HepG2 (cell line): ENCODE data around the gene SEL1L2. TPM values are rescaled to one million over a fixed set of nuclear protein-coding genes. Genes with fewer than 3 reads are reported as not detected.

Source experiments
- ARNT2 ChIP-seq: sonication (generic); formaldehyde crosslinking; IDR thresholded peaks from 2 replicates; pipeline ENCODE4 v1.8.0; 2022; ENCODE audit warnings: mild to moderate bottlenecking, low read depth, missing genetic modification reagents, moderate library complexity
- CBX1 ChIP-seq: IDR thresholded peaks from one replicate; pipeline ENCODE4 v1.6.1; 2016; ENCODE audit warnings: antibody characterized with exemption, low read depth
- DRAP1 ChIP-seq: IDR thresholded peaks from 2 replicates; pipeline ENCODE4 v1.6.1; 2016; ENCODE audit warnings: missing genetic modification reagents, missing compliant biosample characterization
- E2F5 ChIP-seq: sonication (generic); formaldehyde crosslinking; conservative IDR thresholded peaks from 2 replicates; pipeline ENCODE4 v1.4.0; 2020; ENCODE audit warnings: missing genetic modification reagents
- HDAC1 ChIP-seq: sonication (generic); formaldehyde crosslinking; IDR thresholded peaks from 2 replicates; pipeline ENCODE4 v1.5.1; 2020; ENCODE audit warnings: mild to moderate bottlenecking, missing genetic modification reagents
- HIVEP1 ChIP-seq: sonication (generic); formaldehyde crosslinking; IDR thresholded peaks from 2 replicates; pipeline ENCODE4 v1.4.0; 2020; ENCODE audit warnings: mild to moderate bottlenecking, missing genetic modification reagents
- KAT7 ChIP-seq: IDR thresholded peaks from 2 replicates; pipeline ENCODE4 v1.6.1; 2018; ENCODE audit warnings: borderline replicate concordance, missing compliant biosample characterization
- KMT2A ChIP-seq: sonication (generic); formaldehyde crosslinking; IDR thresholded peaks from 2 replicates; pipeline ENCODE4 v1.4.0; 2020; ENCODE audit warnings: missing genetic modification reagents
- MAF1 ChIP-seq: sonication (generic); formaldehyde crosslinking; IDR thresholded peaks from 2 replicates; pipeline ENCODE4 v1.5.0; 2020; ENCODE audit warnings: missing genetic modification reagents, borderline replicate concordance
- MAX ChIP-seq: IDR thresholded peaks from 2 replicates; pipeline ENCODE4 v1.6.1; 2012; ENCODE audit warnings: inconsistent platforms
- MNT ChIP-seq: fragments of 450-650 bp; IDR thresholded peaks from 2 replicates; pipeline ENCODE4 v1.6.1; 2016
- NR3C1 ChIP-seq: sonication (generic); formaldehyde crosslinking; IDR thresholded peaks from 2 replicates; pipeline ENCODE4 v1.4.0; 2020; ENCODE audit warnings: missing genetic modification reagents
- SP2 ChIP-seq: sonication (generic); formaldehyde crosslinking; IDR thresholded peaks from 2 replicates; pipeline ENCODE4 v1.5.1; 2020; ENCODE audit warnings: mild to moderate bottlenecking, missing genetic modification reagents
- TFDP1 ChIP-seq: IDR thresholded peaks from 2 replicates; pipeline ENCODE4 v1.6.1; 2016; ENCODE audit warnings: missing compliant biosample characterization, missing genetic modification reagents, borderline replicate concordance
- TOPORS ChIP-seq: sonication (generic); formaldehyde crosslinking; IDR thresholded peaks from 2 replicates; pipeline ENCODE4 v1.8.0; 2023; ENCODE audit warnings: mild to moderate bottlenecking, missing genetic modification reagents
- U2AF2 ChIP-seq: fragments of 200-400 bp; formaldehyde crosslinking; IDR thresholded peaks from 2 replicates; pipeline ENCODE4 v1.6.1; 2017; ENCODE audit warnings: low read depth, mild to moderate bottlenecking, low read length
- UBTF ChIP-seq: sonication (generic); formaldehyde crosslinking; IDR thresholded peaks from 2 replicates; pipeline ENCODE4 v1.4.0; 2020; ENCODE audit warnings: mild to moderate bottlenecking, missing genetic modification reagents
- ZNF138 ChIP-seq: sonication (generic); formaldehyde crosslinking; IDR thresholded peaks from 2 replicates; pipeline ENCODE4 v1.5.0; 2020; ENCODE audit warnings: mild to moderate bottlenecking, low read depth, missing genetic modification reagents
- ZNF30 ChIP-seq: sonication (generic); formaldehyde crosslinking; IDR thresholded peaks from 2 replicates; pipeline ENCODE4 v1.5.0; 2020; ENCODE audit warnings: mild to moderate bottlenecking, missing genetic modification reagents
- ZNF383 ChIP-seq: sonication (generic); formaldehyde crosslinking; IDR thresholded peaks from 2 replicates; pipeline ENCODE4 v1.4.0; 2020; ENCODE audit warnings: missing genetic modification reagents, mild to moderate bottlenecking, borderline replicate concordance
- ZNF563 ChIP-seq: sonication (generic); formaldehyde crosslinking; IDR thresholded peaks from 2 replicates; pipeline ENCODE4 v1.8.0; 2022; ENCODE audit warnings: mild to moderate bottlenecking, moderate library complexity, missing genetic modification reagents
- ZNF607 ChIP-seq: sonication (generic); formaldehyde crosslinking; IDR thresholded peaks from 2 replicates; pipeline ENCODE4 v1.5.1; 2020; ENCODE audit warnings: missing genetic modification reagents, mild to moderate bottlenecking, borderline replicate concordance
- ZNF703 ChIP-seq: sonication (generic); formaldehyde crosslinking; IDR thresholded peaks from 2 replicates; pipeline ENCODE4 v1.5.1; 2020; ENCODE audit warnings: missing genetic modification reagents, mild to moderate bottlenecking, moderate library complexity, borderline replicate concordance
- ZNF768 ChIP-seq: sonication (generic); formaldehyde crosslinking; IDR thresholded peaks from 2 replicates; pipeline ENCODE4 v1.4.0; 2020; ENCODE audit warnings: missing genetic modification reagents
- ZNF788 ChIP-seq: sonication (generic); formaldehyde crosslinking; IDR thresholded peaks from 2 replicates; pipeline ENCODE4 v1.5.0; 2020; ENCODE audit warnings: mild to moderate bottlenecking, missing genetic modification reagents, borderline replicate concordance
- ZSCAN31 ChIP-seq: sonication (generic); formaldehyde crosslinking; IDR thresholded peaks from 2 replicates; pipeline ENCODE4 v1.5.0; 2020; ENCODE audit warnings: low read depth, mild to moderate bottlenecking, missing genetic modification reagents
- polyA plus RNA-seq, 8 experiments: library from polyadenylated mRNA; depleted of rRNA in 3 of 8; stranded (reverse) in 7 of 8; unstranded in 1 of 8; fragments of >200 nt; fragmentation: Illumina TruSeq in 4 of 8; extraction: Trizol in 4 of 8; gene quantifications; 2 replicates each; pipeline versions ENCODE4 v1.2.1 to v1.2.3, GENCODE V29; 2011 to 2016; ENCODE audit warnings: low read depth in 4 of 8, missing spikeins in 1 of 8, mixed read lengths in 1 of 8; ENCODE audit not compliant: insufficient read depth in 1 of 8
- total RNA-seq, 5 experiments: library from RNA; depleted of rRNA; stranded (reverse); fragments of >200 nt; fragmentation: Illumina TruSeq; extraction: Trizol; gene quantifications; 2 replicates each; pipeline ENCODE4 v1.2.3, GENCODE V29; 2016; ENCODE audit warnings: low read depth in 1 of 5

The SEL1L2 gene
- total and polyA plus RNA-seq, 2 of the 13 experiments (the other 11 are each of a cell fraction or from before 2014, with no cell fraction given): not detected

GRCh38 chr20:13995841-13996240, 5.4 kb upstream of the SEL1L2 start (continued):
- TF ChIP-seq MNT: no peak
- TF ChIP-seq TOPORS: no peak
- no peak for TF ChIP-seq ZSCAN31 (CRISPR knock-in tag)
- TF ChIP-seq CBX1: no peak
- TF ChIP-seq UBTF (CRISPR knock-in tag): peak; percentile 42; the same call in 1 of the 2 replicates
- TF ChIP-seq NR3C1 (CRISPR knock-in tag): no peak
- TF ChIP-seq HDAC1 (CRISPR knock-in tag): 0 out of 2 replicates have a peak, but pooled peaks have one; percentile 36
- no peak for TF ChIP-seq ZNF703
- TF ChIP-seq ARNT2 (CRISPR knock-in tag): 0 out of 2 replicates have a peak, but pooled peaks have one; percentile 42
- TF ChIP-seq TFDP1: peak; percentile 59; the same call in 1 of the 2 replicates
- no peak for TF ChIP-seq ZNF383 (CRISPR knock-in tag)
- TF ChIP-seq ZNF30 (CRISPR knock-in tag): 0 out of 2 replicates have a peak, but pooled peaks have one; percentile 49
- TF ChIP-seq ZNF563: no peak
- TF ChIP-seq MAF1 (CRISPR knock-in tag): no peak
- 0 out of 2 replicates have a peak, but pooled peaks have one; percentile 37 for TF ChIP-seq ZNF138 (CRISPR knock-in tag)
- peak; percentile 48 for TF ChIP-seq ZNF768
- no peak for TF ChIP-seq DRAP1 (CRISPR knock-in tag)
- TF ChIP-seq MAX: peak; percentile 26; the same call in 1 of the 2 replicates
- no peak for TF ChIP-seq HIVEP1 (CRISPR knock-in tag)
- TF ChIP-seq ZNF788 (CRISPR knock-in tag): no peak
- no peak for TF ChIP-seq KMT2A (CRISPR knock-in tag)
- TF ChIP-seq U2AF2: no peak
- TF ChIP-seq ZNF607: no peak
- no peak for TF ChIP-seq E2F5 (CRISPR knock-in tag)
- 0 out of 2 replicates have a peak, but pooled peaks have one; percentile 42 for TF ChIP-seq KAT7
- TF ChIP-seq SP2 (CRISPR knock-in tag): no peak
